Activated CD4-positive, alpha-beta T cell treated with anti-CD3 and anti-CD28 coated beads, Interleukin-2, amount 50 U/mL, for 4 hours (primary cell): ENCODE results near the gene CAPS.

Source experiments
- DNase-seq, 2 experiments: peaks; one replicate each; pipeline ENCODE4 v3.0.0-alpha.2; 2020

Gene CAPS

GRCh38 chr19:5914946-5915781 lies 1.1 kb downstream of the CAPS start:
- DNase-seq = no peak

- DNase-seq = no peak
Measured at GRCh38 chr19:5915782-5916165, 1.7 kb downstream of the CAPS start.

- no peak for DNase-seq
Measured at GRCh38 chr19:5916181-5916708, 2.2 kb downstream of the CAPS start.

DNA sequence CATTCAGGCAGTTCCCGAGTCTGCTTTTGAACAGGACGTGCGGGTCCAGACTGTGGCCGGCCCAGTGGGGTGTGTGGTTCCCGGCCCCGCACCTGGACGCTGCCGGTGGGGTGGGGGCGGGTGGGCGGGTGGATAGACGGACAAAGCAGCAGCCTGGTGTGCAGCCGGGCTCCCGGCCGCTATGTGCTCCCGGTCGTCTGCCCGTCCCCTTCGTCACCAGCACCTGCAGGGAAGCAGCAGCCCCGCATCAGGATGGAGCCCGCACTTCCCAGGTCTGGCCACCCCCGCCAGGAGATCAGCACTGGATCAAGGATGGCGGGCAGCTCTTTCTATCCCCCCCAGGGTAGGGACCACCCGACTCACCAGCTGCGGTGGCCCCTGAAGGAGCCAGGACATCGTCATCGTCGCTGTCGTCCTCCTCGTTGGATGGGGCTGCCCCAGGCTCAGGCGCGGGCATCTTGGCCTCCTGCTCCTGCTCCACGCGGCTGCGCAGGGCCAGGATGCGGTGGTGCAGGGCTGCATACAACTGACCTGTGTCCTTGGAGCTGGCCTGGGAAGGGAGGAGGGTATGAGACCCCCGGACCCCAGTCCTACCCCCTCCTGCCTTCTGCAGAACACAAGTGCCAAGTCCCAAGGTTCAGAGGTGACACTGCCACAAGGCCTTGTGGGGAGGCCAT lies 3.5 kb downstream of the CAPS start:
- no peak for DNase-seq

DNA sequence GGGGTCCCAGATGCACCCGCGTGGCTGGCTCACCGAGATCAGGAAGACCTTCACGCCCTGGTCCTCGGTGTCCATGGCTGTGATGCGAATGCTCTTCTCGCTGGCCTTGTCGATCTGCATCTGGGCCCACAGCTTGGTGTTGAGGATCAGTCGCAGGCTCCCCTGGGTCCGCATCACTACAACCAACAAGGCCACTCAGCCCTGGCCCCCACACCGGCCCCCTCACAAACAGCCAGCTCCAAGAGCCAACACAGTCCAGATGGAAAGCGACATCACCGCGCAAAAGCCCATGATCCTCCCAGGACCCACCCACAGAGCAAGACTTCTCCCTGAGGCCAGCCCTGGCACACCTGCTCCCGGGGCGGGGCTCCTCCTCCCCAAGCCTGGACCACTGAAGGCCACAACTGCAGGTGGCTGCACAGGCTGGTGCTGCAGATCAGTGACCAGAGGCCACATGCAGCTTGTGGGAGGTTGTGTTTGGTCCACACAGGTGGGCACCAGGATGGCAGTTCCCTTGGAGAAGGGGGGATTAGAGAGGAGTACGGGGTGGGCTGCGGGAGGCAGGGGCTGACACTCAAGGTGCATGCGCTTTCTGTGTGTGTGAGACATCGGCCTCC lies 4.5 kb downstream of the CAPS start:
- no peak for DNase-seq

- DNase-seq = no peak
Measured at GRCh38 chr19:5921516-5922160, 7.6 kb downstream of the CAPS start.

DNA sequence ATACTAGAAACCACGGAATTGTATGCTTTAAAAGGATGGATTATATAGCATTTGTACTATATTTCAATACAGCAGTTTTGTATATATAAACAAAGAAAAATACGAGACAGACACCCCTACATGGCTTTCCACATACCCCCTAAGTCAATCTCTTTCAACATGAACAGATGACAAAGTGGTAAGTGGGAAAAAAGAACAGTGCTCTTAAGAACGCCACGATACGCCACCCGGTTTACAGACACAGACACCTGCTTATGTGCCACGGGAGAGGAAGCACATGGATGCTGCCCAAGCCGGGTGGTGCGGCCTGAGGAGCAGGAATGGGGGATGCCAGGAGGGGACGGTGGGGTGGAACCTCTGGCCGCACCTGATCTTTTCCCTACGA lies 8.1 kb downstream of the CAPS start:
- DNase-seq = no peak

GRCh38 chr19:5923356-5923755 lies 9.3 kb downstream of the CAPS start:
- no peak for DNase-seq

GRCh38 chr19:5925830-5926427 lies 11.9 kb downstream of the CAPS start:
- DNase-seq = no peak

DNA sequence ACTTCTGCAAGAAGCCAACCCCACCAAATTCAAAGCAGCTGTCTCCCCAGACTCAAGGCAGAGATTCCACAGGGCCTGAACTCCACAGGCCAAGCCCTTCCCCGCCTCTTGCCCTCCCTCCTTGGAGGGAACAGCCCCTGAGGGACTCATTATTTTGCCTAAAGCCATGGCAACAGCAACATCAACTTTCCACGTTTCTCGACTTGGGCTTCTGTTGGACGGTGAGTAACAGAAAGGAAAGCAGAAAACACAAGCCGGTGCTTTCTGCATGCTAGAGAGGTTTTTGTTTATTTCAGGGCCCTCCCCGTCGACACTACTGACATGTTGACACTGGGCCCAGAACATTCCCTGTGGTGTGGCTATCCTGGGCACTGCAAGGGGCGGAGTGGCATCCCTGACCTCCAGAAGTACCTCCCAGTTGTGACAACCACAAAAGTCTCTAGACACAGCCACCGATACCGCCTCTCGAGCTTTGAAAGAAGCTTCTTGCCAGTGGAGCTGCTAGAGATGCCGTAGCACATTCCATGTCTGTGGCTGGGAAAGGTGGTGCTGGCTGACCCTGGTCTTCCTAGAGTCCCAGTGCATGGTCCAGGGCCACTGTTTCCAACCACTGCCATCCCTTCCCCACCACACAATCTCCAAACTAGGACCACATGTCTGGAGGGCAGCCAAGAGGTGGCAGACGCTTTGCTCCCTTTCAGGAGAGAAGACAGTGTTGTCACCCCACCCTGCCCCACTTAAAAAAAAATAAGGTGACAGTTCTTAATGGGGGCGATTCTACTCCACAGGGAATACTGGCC lies 12.8 kb downstream of the CAPS start:
- DNase-seq = no peak

DNA sequence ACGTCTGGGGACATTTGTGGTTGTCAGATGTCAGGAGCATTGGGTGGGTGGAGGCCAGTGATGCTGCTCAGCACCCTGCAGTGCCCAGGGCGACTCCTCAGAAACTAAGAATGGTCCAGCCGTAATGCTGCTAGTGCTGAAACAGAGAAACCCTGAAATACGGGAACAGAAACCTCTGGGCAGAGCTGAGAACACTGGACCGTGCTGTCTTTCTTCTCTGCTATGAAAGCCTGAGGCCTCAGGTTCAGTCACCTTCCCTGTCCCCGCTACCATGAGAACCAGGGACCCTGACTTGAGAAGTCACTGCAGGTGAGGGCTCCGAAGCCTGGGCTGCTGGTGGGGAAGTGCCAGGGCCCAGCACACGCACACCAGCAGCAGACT lies 13.4 kb downstream of the CAPS start:
- no peak for DNase-seq

GRCh38 chr19:5929179-5929578 lies 15.1 kb downstream of the CAPS start:
- DNase-seq = no peak

- no peak for DNase-seq
Measured at GRCh38 chr19:5929625-5930024, 15.6 kb downstream of the CAPS start.

GRCh38 chr19:5931251-5931650 lies 17.2 kb downstream of the CAPS start:
- DNase-seq = no peak

GRCh38 chr19:5932146-5932545 lies 18.1 kb downstream of the CAPS start:
- DNase-seq = no peak

DNA sequence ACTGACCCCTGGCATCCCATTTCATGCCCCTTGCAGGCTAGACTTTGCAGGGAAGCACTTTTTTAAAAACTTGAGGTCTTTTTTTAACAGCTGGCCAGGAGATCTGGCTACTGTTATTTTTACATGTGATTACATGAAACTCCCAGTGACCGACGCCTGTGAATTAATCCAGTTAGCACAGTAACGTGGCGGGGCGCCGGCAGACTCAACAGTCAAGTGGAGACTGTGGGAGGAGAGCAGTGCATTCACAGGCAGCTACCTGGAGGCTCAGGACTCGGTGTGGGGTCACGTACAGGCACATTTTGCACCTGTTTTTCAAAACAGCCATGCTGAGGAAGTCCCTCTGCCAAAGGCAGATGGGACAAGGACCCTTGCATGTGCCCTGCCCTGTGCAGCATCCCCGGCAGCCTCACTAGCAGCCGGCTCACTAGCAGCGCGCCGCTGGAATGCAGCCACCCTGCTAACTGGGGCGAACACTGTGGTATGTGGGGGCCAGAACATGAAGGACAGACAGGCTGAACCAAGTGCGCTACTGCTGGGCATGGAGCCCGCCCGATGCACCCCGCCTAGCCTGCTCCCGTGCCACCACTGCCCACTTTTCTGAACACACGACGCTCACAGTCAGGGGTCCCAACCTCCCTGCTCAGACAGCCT lies 18.7 kb downstream of the CAPS start:
- DNase-seq = no peak

DNA sequence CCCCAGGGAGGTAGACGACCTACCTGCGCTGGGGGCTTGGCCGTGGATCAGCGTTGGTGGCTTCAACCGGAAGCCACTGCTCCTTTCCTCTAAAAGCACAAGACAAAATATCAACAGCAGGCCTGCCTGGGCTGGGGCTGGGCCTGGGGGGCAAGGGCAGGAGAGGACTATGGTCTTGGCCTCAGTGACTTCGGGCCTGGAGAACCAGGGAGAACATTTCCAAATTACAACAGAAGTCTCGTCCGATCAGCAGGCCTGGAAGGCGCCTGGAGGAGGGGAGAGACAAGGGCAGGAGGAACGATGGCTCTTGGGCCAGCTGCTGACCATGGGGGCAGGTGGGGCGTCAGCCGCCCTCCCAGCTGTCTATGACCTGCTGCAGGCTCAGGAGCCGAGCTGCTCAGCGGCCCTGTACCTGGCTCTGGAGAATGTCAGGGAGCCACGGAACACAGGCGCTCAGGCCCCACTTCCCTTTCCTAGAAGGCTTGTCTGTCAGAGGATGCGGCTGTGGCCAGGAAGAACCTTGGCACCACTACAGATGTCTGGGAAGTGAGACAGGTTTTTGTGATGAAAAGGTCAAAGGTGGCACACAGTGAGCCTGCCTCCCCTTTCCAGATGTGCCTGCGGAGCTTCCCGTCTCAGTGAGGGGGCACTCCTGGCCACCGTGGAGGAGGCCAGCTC lies 19.5 kb downstream of the CAPS start:
- no peak for DNase-seq

DNA sequence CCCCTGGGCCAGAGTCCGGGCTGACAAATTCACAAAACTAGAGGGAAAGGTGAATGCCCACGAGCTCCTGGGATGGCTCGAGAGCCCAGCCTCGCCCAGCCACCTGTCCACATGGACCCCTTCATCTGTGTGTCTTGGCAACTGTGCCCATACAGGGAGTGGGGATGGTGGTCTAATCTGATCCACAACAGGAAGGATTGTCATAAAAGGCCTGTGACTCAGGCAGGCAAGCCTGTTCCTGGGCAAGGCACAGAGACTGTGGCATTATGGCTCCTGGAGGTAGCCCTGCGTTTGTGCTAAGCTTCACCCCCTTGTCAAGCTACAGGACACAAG lies 20.0 kb downstream of the CAPS start:
- no peak for DNase-seq

DNA sequence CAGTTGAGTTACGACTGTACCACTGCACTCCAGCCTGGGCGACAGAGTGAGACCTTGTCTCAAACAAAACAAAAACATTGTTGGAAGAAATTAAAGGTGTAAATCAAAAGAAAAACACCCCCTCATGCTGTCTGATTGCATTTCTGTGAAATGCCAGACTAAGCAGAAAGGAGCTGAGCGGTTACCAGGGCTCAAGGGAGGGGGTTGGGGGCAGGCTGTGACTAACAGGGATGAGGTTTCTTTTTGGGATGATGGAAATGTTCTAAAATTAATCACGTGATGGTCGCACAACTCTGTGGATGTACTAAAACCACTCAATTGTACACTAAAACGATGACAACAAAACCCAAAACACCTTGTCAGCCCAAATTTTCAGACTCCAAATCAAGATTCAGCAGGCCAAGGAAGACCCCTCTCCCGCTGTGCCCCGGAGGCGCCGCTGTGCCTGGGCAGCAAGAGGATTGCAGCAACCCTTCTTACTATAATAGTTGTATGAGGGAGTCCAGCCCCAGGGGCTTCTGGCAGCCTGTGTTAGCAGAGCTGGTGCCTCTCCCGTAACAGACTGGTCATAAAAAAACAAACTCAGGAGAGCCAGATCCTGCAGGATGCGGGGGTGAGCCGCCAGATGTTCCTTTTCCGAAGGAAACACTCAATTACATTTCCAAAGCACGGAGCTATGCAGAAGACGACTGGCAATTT lies 20.9 kb downstream of the CAPS start:
- DNase-seq = no peak

DNA sequence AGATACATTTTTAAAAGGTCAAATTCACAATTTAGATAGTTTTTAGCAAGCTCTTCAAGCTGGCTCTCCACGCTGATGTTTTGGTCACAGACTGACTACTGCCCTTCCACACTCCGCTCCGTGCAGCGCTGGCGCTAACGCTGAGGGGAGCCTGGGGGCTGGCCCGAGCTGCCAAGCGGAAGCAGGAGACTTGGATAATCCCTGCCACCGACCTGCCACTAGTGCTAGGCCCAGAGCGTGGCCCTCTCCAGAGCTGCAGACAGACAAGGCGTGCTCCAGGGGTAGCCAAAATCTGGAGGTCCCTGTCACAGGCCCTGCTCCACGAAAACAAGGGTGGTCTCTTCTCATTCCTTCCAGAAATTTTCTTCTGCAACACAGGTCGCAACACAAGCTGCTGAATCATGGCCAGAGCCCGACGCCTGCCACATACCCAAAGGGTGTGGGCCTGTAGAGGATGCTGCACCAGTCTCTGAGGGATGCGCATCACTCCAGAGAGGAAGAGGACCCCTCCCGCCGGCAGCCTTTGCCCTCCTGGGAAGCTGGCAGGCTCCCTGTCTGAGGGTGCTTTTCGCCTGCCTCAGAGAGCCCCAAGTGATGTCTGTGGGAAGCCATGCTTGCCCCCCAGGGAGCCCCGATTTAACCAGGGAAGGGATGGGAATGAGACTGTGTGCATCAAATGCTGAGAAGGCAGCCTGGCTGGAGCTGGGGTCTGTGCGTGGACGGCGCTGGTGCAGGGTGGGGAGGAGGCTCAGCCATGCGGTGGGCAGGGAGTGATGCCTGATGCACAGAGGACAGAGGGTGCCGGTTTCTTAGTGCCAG lies 21.6 kb downstream of the CAPS start:
- DNase-seq = no peak
